Stimulated activated CD4-positive, alpha-beta T cell treated with anti-CD3 and anti-CD28 coated beads, TNF-alpha, amount 100 ng/mL, for 24 hours (primary cell): ENCODE data around the gene DLX4.

ENCODE experiments used
- DNase-seq, 3 experiments: peaks; one replicate each; pipeline ENCODE4 v3.0.0-alpha.2; 2020; ENCODE audit warnings: low read depth in 3 of 3

DLX4 gene

DNA sequence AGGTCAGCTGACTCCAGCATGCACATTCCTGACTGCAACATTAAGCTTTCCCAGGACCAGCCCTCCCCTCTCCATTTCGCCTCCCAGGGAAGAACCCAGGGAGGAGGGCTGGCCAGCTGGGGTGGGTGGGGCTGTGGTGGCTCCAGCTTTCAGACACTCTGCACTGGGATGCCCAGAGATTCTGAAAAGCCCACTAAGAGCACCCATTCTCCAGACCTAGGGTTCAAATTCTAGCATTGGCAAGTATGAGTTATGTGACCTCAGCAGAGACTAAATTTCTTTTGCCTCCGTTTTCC is 18.2 kb downstream of the DLX4 start:
- DNase-seq, result no peak

DNA sequence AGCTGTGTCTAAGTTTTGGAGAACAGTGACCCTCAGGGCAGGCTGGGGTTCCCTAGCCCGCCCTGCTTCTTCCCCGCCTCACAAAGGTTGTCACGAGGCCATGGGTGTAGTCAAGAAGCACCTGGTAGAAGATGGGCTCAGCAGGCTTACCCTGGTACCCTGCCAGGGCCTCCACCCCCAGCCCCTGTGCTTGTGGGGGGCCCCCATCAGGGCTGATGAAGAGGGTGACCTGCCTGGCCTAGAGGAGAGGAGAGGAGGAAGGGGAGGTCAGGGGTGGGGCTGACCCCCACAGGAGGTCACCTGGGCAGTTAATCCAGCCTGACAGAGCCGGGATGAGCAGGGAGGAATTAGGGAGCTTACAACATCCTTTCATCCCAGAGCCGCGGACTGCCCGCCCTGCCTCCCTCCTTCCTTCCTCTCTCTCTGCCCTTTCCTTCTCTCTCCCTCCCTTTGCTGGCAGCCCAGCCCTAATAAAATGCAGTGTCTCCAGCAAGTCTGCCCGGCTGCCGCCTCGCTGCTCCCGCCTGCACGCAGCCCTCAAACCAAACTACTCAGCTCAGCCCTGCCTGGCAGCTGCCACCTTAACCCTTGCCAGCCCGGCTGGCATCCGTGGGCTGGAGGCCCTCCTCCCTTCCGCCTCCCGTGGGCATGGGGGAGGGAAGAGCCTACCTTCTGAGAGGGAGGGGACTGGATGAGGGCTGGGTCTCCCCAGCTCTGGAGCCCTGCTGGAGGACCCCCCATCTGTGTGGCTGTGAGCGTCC is 18.9 kb downstream of the DLX4 start:
- no peak for DNase-seq

DNA sequence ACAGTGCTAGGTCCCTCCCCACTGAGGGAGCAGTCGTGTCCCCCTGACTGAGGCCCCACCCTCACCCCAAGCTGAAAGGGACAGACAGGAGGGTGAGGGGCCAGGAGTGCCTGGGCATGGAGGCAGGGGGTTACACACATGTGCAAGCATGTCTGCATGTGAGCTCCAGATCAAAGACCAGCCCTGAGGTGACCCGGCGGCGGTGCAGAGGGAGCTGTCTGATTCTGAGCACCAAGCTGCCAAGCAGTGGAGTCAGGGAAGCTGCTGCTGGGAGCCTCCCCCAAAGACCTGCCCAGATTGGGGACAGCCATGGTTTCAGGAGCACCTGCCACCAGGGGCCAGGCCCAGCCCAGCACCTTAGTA is 20.5 kb downstream of the DLX4 start:
- DNase-seq, result no peak

DNA sequence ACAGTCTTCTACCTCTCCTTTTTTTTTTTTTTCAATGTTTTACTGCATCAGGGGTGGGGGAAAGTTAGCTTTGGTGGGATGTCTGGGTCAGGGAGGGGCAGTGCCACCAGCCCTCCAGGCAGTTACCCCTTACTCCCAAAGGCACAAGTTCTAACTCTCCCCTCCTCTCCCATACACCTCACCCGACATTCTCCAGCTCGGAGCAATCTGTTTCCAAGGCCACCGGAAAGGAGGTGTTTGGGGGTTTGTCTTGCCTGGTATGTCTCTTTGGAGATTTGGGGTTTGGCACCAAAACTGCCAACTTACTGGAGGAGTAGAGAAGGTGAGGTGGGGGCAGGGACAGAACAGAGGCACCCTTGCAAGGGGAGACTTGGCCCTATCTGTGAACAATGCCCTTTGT is 21.3 kb downstream of the DLX4 start:
- DNase-seq, result no peak

DNA sequence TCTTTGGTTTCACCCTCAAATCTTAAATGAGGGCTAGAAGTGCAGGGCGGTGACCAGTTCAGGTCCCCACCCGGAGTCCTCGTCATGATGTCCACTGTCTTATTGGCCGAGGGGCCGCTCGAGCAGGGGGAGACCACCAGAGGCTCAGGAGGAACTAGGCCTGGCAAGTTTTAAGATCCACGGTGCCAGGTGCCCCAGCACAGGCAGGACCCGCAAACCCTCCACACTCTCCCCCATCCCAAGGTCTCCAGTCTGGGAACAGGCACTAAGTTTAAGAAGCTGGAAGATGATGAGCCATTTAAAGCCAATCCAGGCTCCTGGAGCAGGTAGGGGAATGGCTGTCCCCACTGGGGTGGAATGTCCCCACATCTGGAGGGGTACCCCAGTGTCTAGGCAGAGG is 21.9 kb downstream of the DLX4 start:
- DNase-seq, result no peak

DNA sequence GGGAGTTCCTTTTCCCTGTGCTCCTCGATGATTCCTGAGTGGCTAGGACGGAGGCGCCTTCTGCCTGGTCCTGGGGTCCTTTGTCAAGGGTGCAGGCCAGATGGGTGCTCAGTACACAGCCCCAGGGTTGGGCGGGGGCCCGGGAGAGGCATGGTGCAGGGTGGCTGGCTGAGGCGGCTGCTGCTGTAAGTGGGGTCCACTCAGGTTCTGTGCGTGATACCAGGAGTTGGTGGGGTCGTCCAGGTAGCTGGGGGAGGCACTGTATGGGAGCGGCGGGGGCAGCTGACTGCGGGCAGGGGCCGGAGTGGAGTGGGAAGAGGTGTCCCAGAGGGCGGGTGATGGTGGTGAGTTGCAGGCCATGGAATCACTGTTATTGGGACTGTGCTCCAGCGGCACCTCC is 22.4 kb downstream of the DLX4 start:
- no peak for DNase-seq

DNA sequence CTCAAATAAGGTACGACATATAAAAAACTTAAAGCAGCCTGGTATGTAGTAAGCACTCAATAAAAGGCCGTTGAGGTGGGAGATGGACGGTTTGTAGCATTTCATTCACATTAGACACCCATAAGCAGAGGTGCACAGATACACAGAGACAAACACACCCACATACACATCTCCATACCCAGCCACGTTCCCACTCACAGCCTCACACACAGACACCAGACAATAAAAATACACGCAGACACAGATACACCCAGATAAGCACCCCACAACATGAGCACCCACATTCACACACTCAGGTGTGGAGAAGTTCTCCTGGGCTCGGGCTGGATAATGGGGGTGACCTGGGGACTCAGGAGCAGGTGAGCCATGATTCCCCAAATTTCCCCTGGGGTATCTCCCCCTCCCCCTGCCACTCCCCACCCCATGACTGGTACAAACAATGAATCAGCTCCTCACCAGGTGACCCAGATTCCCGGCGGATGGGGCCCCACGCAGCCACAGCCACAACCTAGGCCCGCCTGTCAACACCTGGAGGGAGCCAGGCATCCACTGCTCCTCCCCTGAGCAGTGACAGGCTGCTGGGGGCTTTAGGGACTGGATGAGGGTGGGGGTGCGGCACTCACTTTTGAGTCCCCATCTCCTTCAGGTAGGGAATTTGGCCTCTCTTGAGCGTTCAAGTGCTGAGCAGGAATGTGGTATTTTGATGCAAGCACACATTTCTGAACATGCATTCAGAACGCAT is 23.4 kb downstream of the DLX4 start:
- no peak for DNase-seq

DNA sequence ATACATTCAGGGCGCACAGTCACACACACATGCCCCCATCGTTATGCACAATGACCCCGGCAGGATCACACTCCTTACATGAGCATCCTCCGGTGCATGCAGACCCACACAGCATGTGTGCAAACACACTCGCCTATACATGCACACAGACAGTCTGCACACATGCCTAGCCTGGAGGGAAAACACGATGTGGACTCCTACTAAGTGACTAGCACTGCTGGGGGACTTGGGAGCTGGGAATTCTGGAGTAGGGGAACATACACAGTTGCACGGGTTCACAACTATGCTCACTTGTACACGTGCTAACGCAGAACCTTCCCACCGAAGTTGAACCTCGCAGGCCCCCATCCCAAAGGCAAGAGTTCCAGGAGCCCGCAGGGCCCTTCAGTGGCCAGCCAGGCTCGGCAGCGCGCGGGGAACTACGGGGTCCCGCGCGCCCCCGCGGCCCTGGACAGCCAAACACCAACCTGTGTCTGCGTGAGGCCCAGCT is 24.0 kb downstream of the DLX4 start:
- no peak for DNase-seq

DNA sequence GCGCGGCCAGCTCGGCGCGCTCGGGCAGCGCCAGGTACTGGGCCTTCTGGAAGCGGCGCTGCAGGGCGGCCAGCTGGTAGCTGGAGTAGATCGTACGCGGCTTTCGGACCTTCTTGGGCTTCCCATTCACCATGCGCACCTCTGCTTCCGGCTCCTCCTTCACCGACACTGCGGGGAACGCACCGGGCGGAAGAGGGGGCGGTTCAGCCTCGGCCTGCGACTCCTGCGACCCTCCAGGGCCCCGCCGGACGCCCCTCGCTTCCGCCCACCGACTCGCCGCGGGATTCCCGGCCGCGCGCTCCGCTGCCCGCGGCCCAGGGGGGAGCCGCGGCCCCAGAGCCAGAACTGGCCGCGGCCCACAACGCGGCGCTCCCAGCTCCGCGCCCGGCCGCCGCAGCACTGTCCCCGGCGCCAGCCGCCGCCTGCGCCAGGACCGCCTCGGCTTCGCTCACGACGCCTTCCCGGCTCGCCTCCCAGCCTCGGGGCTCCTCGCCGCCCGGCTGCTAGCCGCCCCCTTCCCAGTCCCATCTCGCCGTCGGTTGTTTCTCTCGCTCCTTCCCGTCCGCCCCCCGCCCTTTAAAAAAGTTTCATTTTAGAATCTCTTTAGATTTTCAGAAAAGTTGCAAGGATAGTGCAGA is 24.6 kb downstream of the DLX4 start:
- peak in 1 of 3 experiments; percentile 39 for DNase-seq

DNA sequence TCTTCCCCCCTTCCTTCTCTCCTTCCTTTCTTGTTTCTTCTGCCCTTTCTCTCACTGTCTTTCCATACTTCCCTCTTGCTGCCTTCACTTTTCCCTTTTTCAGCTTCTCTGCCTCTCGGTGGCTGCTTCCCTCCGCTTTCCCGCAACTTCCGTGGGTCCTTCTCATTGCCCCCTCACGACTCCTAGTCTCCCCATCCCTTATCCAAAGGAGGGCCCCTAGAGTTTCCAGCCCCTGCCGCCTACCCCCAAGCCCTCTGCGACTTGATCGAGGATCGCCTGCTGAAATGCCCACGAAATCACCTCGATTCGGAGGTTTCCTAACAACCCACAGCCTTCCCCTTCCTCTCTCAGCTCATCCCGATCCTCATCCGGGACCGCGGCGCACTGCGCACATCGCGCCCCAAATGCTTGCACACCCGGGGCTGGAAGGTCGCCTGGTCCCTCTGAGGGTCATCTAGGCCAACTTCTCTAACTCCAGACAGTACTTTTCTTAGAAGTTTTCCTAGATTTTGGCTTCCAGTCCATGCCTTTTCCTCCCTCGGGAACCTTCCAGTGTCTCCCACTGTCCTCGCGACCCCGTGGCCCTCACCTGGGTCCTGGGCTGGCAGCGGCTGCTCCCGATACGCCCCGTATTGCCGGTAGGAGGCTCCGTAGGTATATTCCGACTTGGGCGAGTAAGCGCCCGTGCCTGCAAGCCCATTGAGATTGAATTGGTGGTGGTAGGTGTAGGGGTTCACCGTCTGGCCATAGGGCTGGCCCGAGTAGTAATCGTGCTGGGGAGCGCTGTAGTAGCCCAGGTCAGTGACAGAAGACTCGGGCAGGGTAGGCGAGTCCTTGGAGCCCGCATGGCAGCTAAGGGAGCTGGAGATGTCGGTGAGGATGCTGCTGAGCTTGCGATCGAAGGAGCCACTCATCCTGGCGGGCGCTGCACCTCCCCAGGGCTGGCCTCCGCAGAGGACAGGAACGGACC is 25.4 kb downstream of the DLX4 start:
- no peak for DNase-seq

DNA sequence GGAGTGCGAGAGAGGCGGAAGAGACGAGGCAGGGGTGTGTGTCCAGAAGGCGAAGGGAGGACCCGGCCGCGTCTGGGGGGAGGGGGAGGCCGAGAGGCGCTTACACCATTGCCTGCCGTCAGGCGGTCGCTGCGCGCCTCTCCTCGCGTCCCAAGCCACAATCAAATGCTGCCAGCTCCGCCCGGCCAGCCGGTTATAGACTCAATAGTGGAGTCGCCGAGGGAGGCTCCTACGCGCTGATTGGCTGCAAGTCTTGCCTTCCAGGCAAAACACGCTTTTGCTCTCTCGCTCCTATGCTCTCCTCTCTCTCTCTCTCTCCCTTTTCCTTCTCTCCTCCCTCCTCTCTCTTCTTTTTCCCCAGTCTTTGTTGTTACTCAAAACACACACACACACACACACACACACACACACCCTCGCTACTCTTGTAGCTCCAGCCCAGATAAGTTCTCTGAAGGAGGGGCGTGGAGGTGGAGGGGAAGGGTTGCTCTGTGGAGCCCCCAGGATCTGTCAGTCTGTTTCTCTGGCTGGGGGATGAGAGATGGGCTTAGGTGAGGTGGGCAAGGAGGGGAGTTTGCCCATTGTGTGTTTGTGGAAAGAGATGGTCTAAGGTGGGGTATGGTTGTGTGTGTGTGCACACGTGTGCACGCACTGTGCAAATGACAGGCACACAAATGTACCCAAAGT is 26.2 kb downstream of the DLX4 start, which contains the start of gene DLX3:
Gene DLX3, minus strand, starts transcription at position 170 of the 684 bp plus-strand sequence. CDS start 226 bp downstream, outside the sequence.
- peak in 1 of 3 experiments; percentile 25 for DNase-seq

DNA sequence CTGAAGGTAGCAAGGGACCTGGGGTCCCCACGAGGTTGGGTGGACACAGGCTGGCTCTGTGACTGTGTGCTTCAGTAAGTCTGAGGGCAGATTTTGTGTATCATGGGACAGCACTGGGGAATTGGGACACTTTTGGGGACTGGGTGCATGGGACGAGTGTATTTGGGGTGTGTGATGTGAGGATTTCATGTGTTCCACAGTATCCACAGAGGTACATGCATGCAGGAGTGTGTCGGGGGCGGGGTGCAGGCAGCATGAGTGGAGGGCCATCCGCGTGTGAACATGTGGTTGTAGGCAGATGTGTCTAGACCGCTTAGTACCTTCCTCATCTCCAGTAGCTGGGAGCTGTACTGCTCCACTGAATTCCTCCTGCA is 27.1 kb downstream of the DLX4 start:
- no peak for DNase-seq

DNA sequence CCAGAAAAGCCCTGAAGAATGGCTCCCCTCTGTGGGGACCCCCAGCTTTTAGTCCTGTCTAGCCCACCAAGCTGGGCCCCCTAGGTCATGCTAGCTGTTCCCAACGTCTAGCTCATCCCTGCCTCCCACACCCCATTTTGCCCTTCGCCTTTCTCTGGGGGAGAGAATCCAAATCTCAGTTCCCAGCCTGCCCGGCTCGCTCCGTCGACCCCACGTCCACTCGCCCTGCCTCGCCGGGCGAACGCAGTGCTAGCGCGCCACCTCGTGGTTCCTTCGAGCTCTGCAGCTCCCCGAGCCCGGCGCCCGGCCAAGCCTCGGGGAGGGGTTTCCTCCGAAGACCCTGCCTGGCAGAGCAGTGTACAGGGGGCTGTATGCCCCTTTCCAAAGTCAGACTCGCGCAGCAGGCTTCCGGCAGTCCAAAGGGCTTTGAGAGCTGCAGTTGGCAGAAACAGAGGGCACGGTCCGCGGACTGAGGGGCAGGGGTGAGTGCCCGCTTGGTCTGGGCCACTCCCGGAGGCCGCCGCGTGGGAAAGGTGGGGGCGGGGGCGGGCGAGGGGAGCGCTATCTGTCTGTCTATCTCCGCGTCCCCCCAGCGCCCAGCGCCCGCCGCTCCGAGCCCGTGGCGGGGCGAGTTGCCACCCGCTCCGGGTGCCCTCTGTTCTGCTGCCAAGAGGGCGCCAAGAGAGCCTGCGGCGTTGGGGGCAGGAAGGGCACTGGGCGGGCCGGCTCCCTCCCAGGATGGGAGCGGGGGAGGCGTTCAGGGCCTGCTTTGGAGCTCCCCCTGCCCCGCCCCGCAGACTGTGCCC is 27.7 kb downstream of the DLX4 start:
- DNase-seq, result peak; percentile 38 to 60 (median 56)

DNA sequence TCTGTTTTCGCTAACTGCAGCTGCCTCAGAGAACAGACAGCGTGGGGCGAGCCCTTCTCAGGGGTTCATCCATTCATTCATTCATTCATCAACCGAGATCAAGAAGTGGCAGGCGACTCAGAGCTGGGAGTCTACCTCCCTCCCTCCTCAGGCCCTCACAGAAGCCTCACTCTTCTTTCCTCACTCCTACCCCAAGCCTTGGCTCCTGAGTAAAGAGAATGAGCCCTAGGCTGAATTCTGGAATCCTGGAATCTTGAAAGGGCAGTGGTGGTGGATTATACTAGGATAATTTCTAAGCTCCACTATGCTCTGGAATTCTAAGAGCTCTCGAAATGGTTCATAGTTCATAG is 28.3 kb downstream of the DLX4 start:
- DNase-seq, result no peak

DNA sequence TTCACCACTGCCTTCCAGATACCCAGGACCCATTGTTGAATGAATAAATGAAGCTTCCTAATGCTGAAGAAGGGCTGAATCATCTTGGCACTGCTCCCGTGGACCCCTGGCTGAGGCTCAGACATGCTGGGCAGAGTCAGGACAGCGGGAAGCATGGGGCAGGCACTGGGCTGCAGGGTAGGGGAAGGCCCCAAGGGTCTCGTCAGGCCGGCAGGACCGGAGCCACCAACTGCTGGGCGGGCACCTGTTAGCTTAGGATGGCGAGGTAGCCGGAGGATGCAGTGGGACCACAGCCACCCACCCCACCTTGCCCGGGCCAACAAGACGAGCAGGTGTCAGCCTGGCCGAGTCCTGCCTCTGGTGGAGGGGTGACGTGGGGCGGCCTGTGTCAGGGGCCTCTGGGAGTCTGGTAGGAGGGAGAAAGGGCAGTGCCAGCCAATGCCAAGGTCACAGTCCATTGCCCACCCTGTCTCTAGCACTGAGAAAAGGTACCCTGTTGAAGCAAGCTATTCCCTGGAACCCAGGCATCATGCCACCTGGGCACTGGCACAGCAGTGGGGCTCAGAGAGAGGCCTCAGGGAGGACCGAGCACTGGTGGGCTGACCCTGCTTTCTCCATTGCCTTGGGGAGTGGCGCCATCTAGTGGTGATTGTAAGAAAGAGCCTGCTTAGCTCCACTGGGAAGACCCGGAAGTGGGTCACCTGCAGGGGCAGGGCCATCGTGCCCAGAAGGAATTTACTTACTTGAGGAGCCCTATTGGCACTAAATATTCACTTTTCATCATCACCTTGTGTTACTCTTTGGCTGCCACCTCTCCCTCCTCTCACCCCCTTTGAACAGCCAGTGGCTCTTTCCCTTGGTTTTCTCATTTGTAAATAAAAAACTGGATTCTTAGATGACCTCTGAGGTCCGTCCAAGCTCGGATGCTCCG is 29.0 kb downstream of the DLX4 start:
- peak; percentile 72 to 80 (median 78) for DNase-seq

DNA sequence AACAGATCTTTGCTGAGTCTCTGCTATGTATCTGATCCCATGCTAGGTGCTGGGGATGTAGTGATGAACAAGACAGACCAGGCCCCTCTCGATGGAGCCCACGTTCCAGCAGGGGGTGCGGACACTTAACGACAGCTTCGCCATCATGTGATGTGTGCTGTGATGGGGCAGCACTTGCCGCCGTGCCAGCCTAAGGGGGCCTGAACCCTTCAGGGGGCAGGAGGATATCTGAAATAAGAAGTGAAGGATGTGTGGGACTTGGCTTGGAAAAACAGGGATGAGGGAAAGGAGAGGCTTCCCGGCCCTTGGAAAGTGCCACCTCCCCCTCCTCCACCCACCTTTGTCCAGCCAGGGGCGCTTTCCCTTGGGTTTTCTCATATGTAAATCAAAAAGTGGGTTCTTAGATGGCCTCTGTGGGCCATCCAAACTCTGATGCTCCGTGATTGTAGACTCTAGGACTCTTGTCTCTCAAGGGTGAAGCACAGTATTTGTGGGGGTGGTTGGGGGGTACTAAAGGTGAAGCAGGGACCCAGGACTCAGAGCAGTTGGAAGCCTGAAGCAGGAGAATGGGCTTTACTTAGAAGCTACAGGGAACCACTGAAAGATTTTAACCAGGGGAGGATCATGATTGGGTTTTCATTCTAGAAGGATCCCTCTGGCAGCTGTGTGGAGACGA is 30.0 kb downstream of the DLX4 start:
- DNase-seq, result no peak

DNA sequence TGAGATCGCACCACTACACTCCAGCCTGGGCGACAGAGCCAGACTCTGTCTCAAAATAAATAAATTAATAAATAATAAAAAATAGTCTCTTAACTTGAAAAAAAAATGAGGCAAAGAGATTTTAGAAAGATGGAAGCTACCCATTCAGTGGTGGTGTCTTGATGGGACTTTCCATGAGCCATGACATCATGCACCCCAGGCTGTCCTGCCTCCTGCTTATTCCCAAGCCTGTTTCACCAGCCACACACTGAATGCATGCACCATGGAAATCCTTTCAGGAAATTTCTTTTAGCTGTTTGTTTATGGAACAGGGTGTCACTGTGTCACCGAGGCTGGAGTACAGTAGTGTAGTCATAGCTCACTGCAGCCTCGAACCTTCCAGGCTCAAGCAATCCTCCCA is 34.9 kb downstream of the DLX4 start:
- DNase-seq, result no peak

DNA sequence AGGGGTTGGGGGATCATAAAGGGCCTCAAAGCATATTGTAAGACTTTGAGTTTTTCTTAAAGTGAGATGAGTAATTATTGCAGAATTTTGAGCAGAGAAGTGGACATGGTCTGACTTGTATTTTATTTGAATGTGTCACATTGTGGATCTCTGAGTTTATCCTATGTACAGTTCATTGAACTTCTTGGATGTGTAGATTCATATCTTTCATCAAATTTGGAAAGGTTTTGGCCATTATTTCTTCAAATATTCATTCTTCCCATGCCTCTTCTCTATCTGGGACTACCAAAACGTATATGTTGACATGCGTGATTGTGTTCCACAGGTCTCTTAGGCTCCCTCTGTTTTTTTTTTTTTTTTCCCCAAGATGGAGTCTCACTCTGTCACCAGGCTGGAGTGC is 40.3 kb downstream of the DLX4 start:
- no peak for DNase-seq

DNA sequence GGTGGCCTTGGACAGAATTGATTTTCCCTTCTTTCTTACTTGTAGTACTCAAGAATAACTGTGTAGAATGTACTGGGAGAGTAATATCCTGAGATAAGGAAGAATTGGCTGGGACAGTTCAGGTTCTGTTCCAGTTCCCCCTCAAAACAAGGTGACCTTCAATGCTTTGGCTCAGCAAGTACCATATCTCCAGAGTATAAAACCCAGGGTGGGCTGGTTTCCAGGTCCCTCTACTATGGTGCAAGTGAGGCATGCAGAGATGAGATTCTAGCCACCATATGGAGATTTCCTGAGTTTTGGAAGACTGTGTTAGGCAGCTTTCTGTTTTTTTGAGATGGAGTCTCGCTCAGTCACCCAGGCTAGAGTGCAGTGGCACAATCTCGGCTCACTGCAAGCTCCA is 44.1 kb downstream of the DLX4 start:
- DNase-seq, result no peak
